C4-2B (cell line): ENCODE results near the gene POFUT2.

Experiments
- H3K27ac ChIP-seq: fragments of 450-650 bp; 2 replicates; pipeline ENCODE4 v1.5.1; 2017
- CTCF ChIP-seq: fragments of 450-650 bp; conservative IDR thresholded peaks from 2 replicates; pipeline ENCODE4 v1.5.1; 2017; ENCODE audit warnings: mild to moderate bottlenecking
- ZFX ChIP-seq: fragments of 450-650 bp; IDR thresholded peaks from 2 replicates; pipeline ENCODE4 v1.6.1; 2017

Gene POFUT2

DNA sequence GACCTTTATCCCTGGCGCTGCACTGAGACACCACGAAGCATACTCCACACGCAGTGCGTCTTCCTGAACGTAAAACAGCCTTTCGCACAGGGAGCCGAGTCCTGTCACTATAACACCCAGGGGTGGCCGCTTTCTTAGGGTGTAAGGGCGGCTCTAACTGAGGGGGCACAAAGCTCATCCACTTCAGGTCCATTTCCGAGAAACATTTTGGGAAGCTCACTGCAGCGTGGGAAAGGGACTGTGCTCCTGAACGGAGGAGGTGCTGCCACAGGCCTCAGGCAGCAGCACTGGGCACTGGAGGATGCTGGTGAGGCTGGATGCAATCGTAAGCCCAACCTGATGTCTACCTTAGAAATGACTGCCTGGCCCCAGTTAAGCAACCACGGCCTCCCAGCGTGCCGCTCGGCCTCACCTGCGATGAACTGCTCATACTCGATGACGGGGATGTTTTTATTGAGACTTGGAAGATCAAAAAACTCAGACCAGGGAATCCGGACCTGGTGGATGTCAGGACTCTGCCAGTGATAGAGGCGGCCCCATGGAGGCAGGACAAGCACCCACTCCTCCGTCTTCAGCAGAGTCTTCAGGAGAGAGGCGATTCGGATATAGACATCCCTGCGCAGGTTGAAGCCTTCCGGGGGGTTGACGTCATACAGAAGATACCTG, 2.3 kb downstream of the POFUT2 start:
- no peak for TF ChIP-seq ZFX
- no peak for TF ChIP-seq CTCF
- H3K27ac ChIP-seq: no peak overlapping the region

DNA sequence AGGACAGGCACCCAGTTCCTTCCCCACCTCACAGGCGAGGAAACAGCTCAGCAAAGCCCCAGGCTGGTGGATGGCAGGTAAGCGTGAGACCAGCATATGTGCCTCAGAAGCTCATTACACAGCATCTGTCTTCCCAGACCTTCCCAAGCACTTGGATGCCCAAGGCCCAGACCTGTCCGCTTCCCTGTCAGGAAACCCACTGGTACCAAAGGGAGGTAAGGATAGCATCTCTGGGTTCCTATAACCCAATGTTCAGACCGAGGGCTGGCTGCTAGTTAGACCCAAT, 3.3 kb downstream of the POFUT2 start:
- no peak overlapping the region for H3K27ac ChIP-seq
- TF ChIP-seq ZFX (no peak), CTCF (no peak)

DNA sequence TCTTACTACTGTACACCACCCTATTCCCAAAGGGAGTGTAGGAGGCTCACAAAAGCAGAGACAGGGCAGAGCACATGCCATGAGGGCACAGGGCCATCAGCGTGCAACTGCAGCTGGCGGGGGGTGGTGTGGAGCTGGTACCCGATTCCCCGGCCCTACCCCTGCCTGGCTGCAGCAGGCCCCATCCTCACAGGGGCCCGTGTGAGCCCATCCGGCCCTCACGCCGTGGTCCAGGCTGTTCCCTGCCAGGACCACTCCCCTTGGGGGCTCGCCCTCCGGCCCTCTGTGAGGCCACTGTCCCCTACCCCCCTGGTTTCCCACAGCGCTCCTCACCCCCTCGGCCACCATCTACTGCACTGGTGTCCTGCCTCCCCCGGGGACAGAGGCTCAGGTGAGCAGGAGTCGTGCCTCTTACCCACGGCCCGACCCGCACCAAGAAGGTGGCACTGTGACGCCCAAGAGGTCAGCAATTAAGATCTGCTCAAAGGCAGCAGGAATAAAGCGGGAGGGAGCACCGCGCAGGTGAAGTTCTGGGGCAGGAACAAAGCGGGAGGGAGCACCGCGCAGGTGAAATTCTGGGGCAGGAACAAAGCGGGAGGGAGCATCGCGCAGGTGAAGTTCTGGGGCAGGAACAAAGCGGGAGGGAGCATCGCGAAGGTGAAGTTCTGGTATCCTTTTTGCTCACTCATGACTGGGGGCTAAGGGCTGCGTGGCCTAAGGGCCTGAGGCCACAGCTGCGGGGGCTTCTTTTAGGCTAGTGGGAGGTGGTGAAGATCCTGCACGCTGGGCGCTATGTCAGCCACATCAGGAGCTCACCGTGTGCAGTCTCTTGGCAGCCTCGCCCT, 3.9 kb downstream of the POFUT2 start:
- TF ChIP-seq CTCF: no peak
- no peak for TF ChIP-seq ZFX
- no peak overlapping the region for H3K27ac ChIP-seq

GRCh38 chr21:45283035-45283610, 4.6 kb downstream of the POFUT2 start:
- TF ChIP-seq CTCF: no peak
- no peak for TF ChIP-seq ZFX
- H3K27ac ChIP-seq: no peak overlapping the region

GRCh38 chr21:45282283-45283034, 5.2 kb downstream of the POFUT2 start:
- TF ChIP-seq CTCF: no peak
- TF ChIP-seq ZFX: no peak
- no peak overlapping the region for H3K27ac ChIP-seq

GRCh38 chr21:45281411-45282282, 6.0 kb downstream of the POFUT2 start:
- TF ChIP-seq ZFX (no peak), CTCF (no peak)
- H3K27ac ChIP-seq: no peak overlapping the region
